ENCODE data around the gene HTR3D. TPM values are rescaled to one million over a fixed set of nuclear protein-coding genes. Genes with fewer than 3 reads are reported as not detected.
A peak's percentile ranks its signal among the peaks of the same experiment; 100 is the strongest.
"Not testable (repeated sequence)": the region's sequence is repeated elsewhere in the genome, so short reads cannot be mapped to it uniquely, and the experiment has no call there.

Gene HTR3D
- total RNA-seq, 2 experiments from 2014 or later = not detected

- ATAC-seq (peak; percentile 71), DNase-seq (peak; percentile 46)
- peak overlapping the region; percentile 82 for H3K27ac Mint-ChIP-seq
- peak overlapping the region; percentile 94 for H3K4me3 Mint-ChIP-seq
- no peaks in the 10 kb centered on the region for H3K9me3 Mint-ChIP-seq
- POLR2A ChIA-PET = interaction anchor here (0.9 kb wide), 1 partner anchor 298 kb away, joined by 3 read pairs; no protein-coding TSS in a partner anchor
- peak; percentile 99 for TF ChIP-seq CTCF (IDR thresholded peaks at IDR 0.05)
- CTCF ChIA-PET = interaction anchor here (0.9 to 2.4 kb wide), 18 partner anchors 10 to 294 kb away, joined by 3 to 14 read pairs (median 4); partner anchors contain the start of genes EEF1AKMT4 and EIF2B5
- peaks cover 20% of the 10 kb centered on the region for H3K4me1 Mint-ChIP-seq (ENCODE audit: low read depth)
- H3K27me3 Mint-ChIP-seq = peaks cover 10% of the 10 kb centered on the region
- intact Hi-C loops (cut with micrococcal nuclease) = loop anchor here (5.0 kb wide), 1 partner anchor 120 kb away; no protein-coding TSS in a partner anchor
- peaks cover 11% of the 10 kb centered on the region for H3K36me3 Mint-ChIP-seq (ENCODE audit: low read depth)
Measured at GRCh38 chr3:184016811-184017671, 14.5 kb upstream of the HTR3D start.

GRCh38 chr3:184017672-184018423 lies 13.7 kb upstream of the HTR3D start, which contains the start of gene ABCC5:
Gene ABCC5 (minus strand): TSS chr3:184017884. CDS start chr3:184014392, 3,492 bp downstream.
- Mint-ChIP-seq H3K27me3 (peaks cover 10% of the 10 kb centered on the region), H3K27ac (peak within 1 kb of the TSS; percentile 82), H3K9me3 (no peaks in the 10 kb centered on the region), H3K4me3 (peak within 1 kb of the TSS; percentile 94), H3K36me3 (ENCODE audit: low read depth) (peaks cover 5% of the 10 kb centered on the region), H3K4me1 (ENCODE audit: low read depth) (peaks cover 22% of the 10 kb centered on the region)
- intact Hi-C loops (cut with micrococcal nuclease) = loop anchor here (5.0 kb wide), 1 partner anchor 121 kb away; no protein-coding TSS in a partner anchor
- ChIA-PET CTCF (interaction anchor here (0.6 to 1.9 kb wide), 18 partner anchors 8 to 293 kb away, joined by 3 to 14 read pairs (median 4); partner anchors contain the start of genes EIF2B5 and PARL), POLR2A (interaction anchor here (0.6 to 1.0 kb wide), 3 partner anchors 9 to 297 kb away, joined by 3 read pairs; partner anchors contain the start of gene EIF2B5)
- TF ChIP-seq CTCF (IDR thresholded peaks at IDR 0.05) = peak; percentile 85
- DNase-seq (peak; percentile 89), ATAC-seq (peak; percentile 97)

- intact Hi-C loops (cut with micrococcal nuclease) = loop anchor here (5.0 kb wide), 1 partner anchor 121 kb away; no protein-coding TSS in a partner anchor
- no peak for DNase-seq
- peak overlapping the region; percentile 94 for H3K4me3 Mint-ChIP-seq
- no peak for ATAC-seq
- H3K9me3 Mint-ChIP-seq = no peaks in the 10 kb centered on the region
- no peak for TF ChIP-seq CTCF (IDR thresholded peaks at IDR 0.05)
- peak overlapping the region; percentile 82 for H3K27ac Mint-ChIP-seq
- ChIA-PET CTCF (interaction anchor here (0.6 to 1.9 kb wide), 18 partner anchors 9 to 293 kb away, joined by 3 to 14 read pairs (median 4); partner anchors contain the start of genes EIF2B5 and PARL), POLR2A (interaction anchor here (1.0 kb wide), 1 partner anchor 8 kb away, joined by 3 read pairs; no protein-coding TSS in a partner anchor)
- H3K36me3 Mint-ChIP-seq (ENCODE audit: low read depth) = peaks cover 3% of the 10 kb centered on the region
- H3K27me3 Mint-ChIP-seq = peaks cover 10% of the 10 kb centered on the region
- peaks cover 22% of the 10 kb centered on the region for H3K4me1 Mint-ChIP-seq (ENCODE audit: low read depth)
Measured at GRCh38 chr3:184018424-184018973, 13.0 kb upstream of the HTR3D start.

GRCh38 chr3:184022323-184022722 lies 9.2 kb upstream of the HTR3D start:
- Mint-ChIP-seq H3K4me1 (ENCODE audit: low read depth) (peaks cover 7% of the 10 kb centered on the region), H3K4me3 (no peak overlapping the region), H3K9me3 (no peaks in the 10 kb centered on the region), H3K36me3 (ENCODE audit: low read depth) (no peaks in the 10 kb centered on the region), H3K27me3 (peaks cover 14% of the 10 kb centered on the region), H3K27ac (no peak overlapping the region)
- no peak for TF ChIP-seq CTCF (IDR thresholded peaks at IDR 0.05)
- intact Hi-C loops (cut with micrococcal nuclease) = no loop called here
- no peak for DNase-seq
- ChIA-PET POLR2A (no interaction called here), CTCF (interaction anchor here (0.6 to 1.0 kb wide), 3 partner anchors 28 to 127 kb away, joined by 3 read pairs; no protein-coding TSS in a partner anchor)
- no peak for ATAC-seq

- H3K27ac Mint-ChIP-seq; intact Hi-C loops (cut with micrococcal nuclease); CTCF ChIA-PET; H3K36me3 Mint-ChIP-seq (ENCODE audit: low read depth); H3K4me1 Mint-ChIP-seq (ENCODE audit: low read depth); H3K9me3 Mint-ChIP-seq; ATAC-seq; H3K4me3 Mint-ChIP-seq; POLR2A ChIA-PET: not testable (repeated sequence)
- peaks cover 11% of the 10 kb centered on the region for H3K27me3 Mint-ChIP-seq
- peak; percentile 11 for DNase-seq
Measured at GRCh38 chr3:184025256-184025655, 6.3 kb upstream of the HTR3D start.

GRCh38 chr3:184028275-184028890 lies 3.2 kb upstream of the HTR3D start:
- H3K4me1 Mint-ChIP-seq (ENCODE audit: low read depth); H3K4me3 Mint-ChIP-seq; ATAC-seq; H3K27me3 Mint-ChIP-seq; CTCF ChIA-PET; POLR2A ChIA-PET; H3K36me3 Mint-ChIP-seq (ENCODE audit: low read depth); intact Hi-C loops (cut with micrococcal nuclease); DNase-seq; H3K9me3 Mint-ChIP-seq; H3K27ac Mint-ChIP-seq: not testable (repeated sequence)

All from activated CD8-positive, alpha-beta T cell treated with anti-CD3 and anti-CD28 coated beads for 36 hours (primary cell).